ENCODE results near the gene IL25.

The IL25 gene

DNA sequence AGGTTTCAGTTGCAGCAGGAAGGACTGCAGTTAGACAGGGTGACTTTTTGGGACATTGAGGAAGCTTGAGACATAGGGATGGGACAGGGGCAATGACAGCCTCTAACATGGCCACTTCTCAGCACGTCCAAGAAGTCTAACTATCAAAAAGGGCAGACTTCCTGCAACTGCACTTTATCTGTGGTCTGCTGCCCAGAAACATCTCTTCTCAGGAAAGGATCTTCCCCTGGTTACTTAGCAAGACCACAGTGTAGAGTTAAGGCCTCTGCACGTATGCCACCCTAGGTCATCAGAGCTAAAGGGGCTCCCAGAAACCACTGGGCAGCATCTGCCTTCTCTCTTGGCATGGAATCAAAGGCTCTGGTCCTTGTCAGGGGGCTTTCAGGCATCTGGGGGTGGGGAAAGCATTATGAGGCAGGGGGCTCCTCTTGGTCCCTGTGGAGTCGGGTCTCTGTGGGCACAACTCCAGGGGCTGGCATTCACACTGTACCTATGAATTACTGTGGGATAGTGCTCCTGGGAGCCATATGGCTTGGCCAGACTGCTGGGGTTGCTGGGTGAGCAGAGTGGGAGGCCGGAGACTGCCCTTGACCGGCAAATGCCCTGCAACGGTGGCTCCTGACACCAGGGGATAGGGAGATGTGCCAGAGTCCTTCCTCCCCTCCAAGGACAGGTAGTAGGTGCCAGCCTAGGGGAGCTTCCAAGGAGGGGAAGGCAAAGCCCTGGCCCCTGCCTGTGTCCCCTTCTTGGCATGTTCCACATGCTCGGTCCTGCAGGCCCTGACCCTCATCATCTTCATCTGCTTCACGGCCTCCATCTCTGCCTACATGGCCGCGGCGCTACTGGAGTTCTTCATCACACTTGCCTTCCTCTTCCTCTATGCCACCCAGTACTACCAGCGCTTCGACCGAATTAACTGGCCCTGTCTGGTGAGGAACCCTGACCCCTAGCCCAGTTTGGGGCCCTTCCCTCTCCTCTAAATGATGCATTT, 5.3 kb downstream of the IL25 start:
- Histone ChIP-seq H4K91ac (ENCODE audit: low read length) (no peak overlapping the region), H3K9me3 (ENCODE audit: control insufficient read depth, low read length) (no peaks in the 10 kb centered on the region), H2AFZ (ENCODE audit: low read depth, low read length) (no peak overlapping the region), H2BK120ac (ENCODE audit: low read depth, low read length) (no peak overlapping the region), H4K8ac (ENCODE audit: low read length) (no peak overlapping the region), H2AK5ac (ENCODE audit: low read length, severe bottlenecking) (no peak overlapping the region), H3K4me3 (ENCODE audit: insufficient read depth in 1 of 2, low read depth in 1 of 2, low read length in 2 of 2) (no peak overlapping the region), H3K9ac (ENCODE audit: low read length) (no peak overlapping the region), H3K79me1 (replicated peaks; ENCODE audit: low read length, poor library complexity, severe bottlenecking) (no peaks in the 10 kb centered on the region), H3K4me1 (ENCODE audit: control insufficient read depth, insufficient read depth, low read depth, low read length) (no peaks in the 10 kb centered on the region), H3K18ac (ENCODE audit: low read depth in 1 of 2, low read length in 2 of 2) (no peak overlapping the region), H2BK12ac (ENCODE audit: low read length in 2 of 2) (no peak overlapping the region), H3K27me3 (ENCODE audit: control insufficient read depth in 1 of 2, insufficient read depth in 1 of 2, low read length in 2 of 2) (peaks cover 63 to 74% of the 10 kb centered on the region in 2 experiments), H3K36me3 (ENCODE audit: control insufficient read depth in 1 of 2, insufficient read depth in 2 of 2, low read depth in 1 of 2, low read length in 2 of 2) (no peaks in the 10 kb centered on the region), H3K14ac (ENCODE audit: low read length in 2 of 2) (no peak overlapping the region), H3K4me2 (ENCODE audit: low read length, poor library complexity, severe bottlenecking) (no peak overlapping the region), H3K23ac (ENCODE audit: low read length in 2 of 2) (no peak overlapping the region), H2BK15ac (ENCODE audit: low read depth, poor library complexity, severe bottlenecking) (no peak overlapping the region), H3K27ac (ENCODE audit: low read length, poor library complexity, severe bottlenecking) (no peak overlapping the region), H2BK5ac (ENCODE audit: low read depth, low read length, poor library complexity, severe bottlenecking) (no peak overlapping the region), H3K4ac (ENCODE audit: low read depth in 1 of 2, low read length in 2 of 2) (no peak overlapping the region)
- no peak for DNase-seq
- WGBS = 92% methylated on average over 14 of the region's 14 CpGs

DNA sequence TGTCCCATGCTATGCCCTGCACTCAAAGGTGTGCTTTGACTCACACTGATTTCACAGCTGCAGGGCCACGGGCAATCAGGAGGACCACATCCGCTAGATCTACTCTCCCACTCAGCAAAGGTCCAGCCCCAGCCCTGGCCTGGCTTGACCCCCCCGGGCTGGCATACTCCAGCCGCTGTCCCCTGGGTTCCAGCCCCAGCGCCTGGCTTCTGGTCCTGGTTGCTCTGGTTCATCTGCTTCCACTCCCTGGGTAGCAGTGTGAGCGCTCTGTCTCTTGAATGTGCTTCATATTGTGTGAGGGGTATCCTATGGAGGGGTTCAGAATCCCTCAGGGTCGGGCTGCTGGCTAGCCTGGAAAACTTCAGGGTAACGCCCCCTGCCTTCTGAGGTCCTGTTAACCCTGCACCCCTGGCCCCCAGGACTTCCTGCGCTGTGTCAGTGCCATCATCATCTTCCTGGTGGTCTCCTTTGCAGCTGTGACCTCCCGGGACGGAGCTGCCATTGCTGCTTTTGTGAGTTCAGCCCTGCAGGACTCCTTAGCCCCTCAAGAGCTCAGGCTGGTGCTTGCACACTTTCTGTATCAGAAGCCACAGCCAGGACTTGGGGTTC, 6.1 kb downstream of the IL25 start:
- H2BK12ac ChIP-seq (ENCODE audit: low read length in 2 of 2) = no peak overlapping the region
- 78% methylated on average over 11 of the region's 11 CpGs for WGBS
- no peaks in the 10 kb centered on the region for H3K36me3 ChIP-seq (ENCODE audit: control insufficient read depth in 1 of 2, insufficient read depth in 2 of 2, low read depth in 1 of 2, low read length in 2 of 2)
- no peak overlapping the region for H3K27ac ChIP-seq (ENCODE audit: low read length, poor library complexity, severe bottlenecking)
- H3K18ac ChIP-seq (ENCODE audit: low read depth in 1 of 2, low read length in 2 of 2) = no peak overlapping the region
- peak overlapping the region in 1 of 2 experiments; percentile 31 for H3K14ac ChIP-seq (ENCODE audit: low read length in 2 of 2)
- no peak overlapping the region for H2BK15ac ChIP-seq (ENCODE audit: low read depth, poor library complexity, severe bottlenecking)
- no peaks in the 10 kb centered on the region for H3K4me1 ChIP-seq (ENCODE audit: control insufficient read depth, insufficient read depth, low read depth, low read length)
- H3K4me3 ChIP-seq (ENCODE audit: insufficient read depth in 1 of 2, low read depth in 1 of 2, low read length in 2 of 2) = no peak overlapping the region
- H2AK5ac ChIP-seq (ENCODE audit: low read length, severe bottlenecking) = no peak overlapping the region
- H3K4me2 ChIP-seq (ENCODE audit: low read length, poor library complexity, severe bottlenecking) = no peak overlapping the region
- no peak overlapping the region for H2BK5ac ChIP-seq (ENCODE audit: low read depth, low read length, poor library complexity, severe bottlenecking)
- no peak overlapping the region for H3K23ac ChIP-seq (ENCODE audit: low read length in 2 of 2)
- H4K91ac ChIP-seq (ENCODE audit: low read length) = no peak overlapping the region
- H4K8ac ChIP-seq (ENCODE audit: low read length) = no peak overlapping the region
- DNase-seq = no peak
- H3K79me1 ChIP-seq (replicated peaks; ENCODE audit: low read length, poor library complexity, severe bottlenecking) = no peaks in the 10 kb centered on the region
- H3K4ac ChIP-seq (ENCODE audit: low read depth in 1 of 2, low read length in 2 of 2) = no peak overlapping the region
- H2AFZ ChIP-seq (ENCODE audit: low read depth, low read length) = no peak overlapping the region
- peaks cover 59 to 76% of the 10 kb centered on the region in 2 experiments for H3K27me3 ChIP-seq (ENCODE audit: control insufficient read depth in 1 of 2, insufficient read depth in 1 of 2, low read length in 2 of 2)
- H3K9me3 ChIP-seq (ENCODE audit: control insufficient read depth, low read length) = no peaks in the 10 kb centered on the region
- H2BK120ac ChIP-seq (ENCODE audit: low read depth, low read length) = no peak overlapping the region
- no peak overlapping the region for H3K9ac ChIP-seq (ENCODE audit: low read length)

DNA sequence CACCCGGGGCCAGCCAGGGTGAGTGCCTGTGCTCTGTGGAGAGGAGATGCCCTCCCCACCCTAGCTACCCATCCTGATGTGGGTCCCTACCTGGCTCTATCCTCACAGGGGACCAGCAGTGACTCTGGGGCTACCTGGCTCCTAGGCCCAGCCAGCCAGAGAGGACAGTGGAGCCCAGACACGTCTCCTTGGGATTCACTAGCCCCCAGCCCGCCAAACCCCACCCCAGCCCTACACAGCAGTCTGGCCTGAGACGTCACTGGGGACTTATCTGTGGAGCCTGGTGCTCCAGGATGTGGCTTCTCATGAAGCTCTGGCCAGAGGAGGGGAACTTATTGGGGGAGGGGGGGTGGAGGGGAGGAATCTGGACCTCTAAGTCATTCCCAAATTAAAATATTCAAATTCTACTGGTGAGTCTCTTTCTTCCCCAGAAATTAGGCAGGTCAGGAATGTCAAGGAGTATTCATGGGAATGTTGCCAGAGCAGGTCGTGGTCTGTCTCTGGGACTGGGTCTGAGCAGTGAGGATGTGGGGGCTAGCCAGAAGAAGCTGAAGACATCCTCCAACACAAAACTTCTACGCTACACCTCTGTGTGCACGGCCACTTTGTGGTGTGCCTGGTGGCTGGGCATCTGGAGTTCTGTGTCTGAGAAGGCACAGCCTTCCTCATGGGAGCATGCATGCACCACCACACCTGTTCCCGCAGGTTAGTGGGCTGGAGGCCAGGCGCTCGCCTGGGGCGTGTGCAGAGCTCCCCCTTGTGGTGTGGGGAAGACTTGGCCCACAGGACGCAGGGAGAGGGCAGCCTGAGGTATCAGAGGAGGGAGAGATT, 7.0 kb downstream of the IL25 start:
- Histone ChIP-seq H3K4me1 (ENCODE audit: control insufficient read depth, insufficient read depth, low read depth, low read length) (no peaks in the 10 kb centered on the region), H2BK15ac (ENCODE audit: low read depth, poor library complexity, severe bottlenecking) (no peak overlapping the region), H2BK120ac (ENCODE audit: low read depth, low read length) (no peak overlapping the region), H3K23ac (ENCODE audit: low read length in 2 of 2) (no peak overlapping the region), H3K9ac (ENCODE audit: low read length) (no peak overlapping the region), H3K4me3 (ENCODE audit: insufficient read depth in 1 of 2, low read depth in 1 of 2, low read length in 2 of 2) (no peak overlapping the region), H3K79me1 (replicated peaks; ENCODE audit: low read length, poor library complexity, severe bottlenecking) (no peaks in the 10 kb centered on the region), H3K18ac (ENCODE audit: low read depth in 1 of 2, low read length in 2 of 2) (no peak overlapping the region), H2BK5ac (ENCODE audit: low read depth, low read length, poor library complexity, severe bottlenecking) (no peak overlapping the region), H3K9me3 (ENCODE audit: control insufficient read depth, low read length) (no peaks in the 10 kb centered on the region), H4K91ac (ENCODE audit: low read length) (no peak overlapping the region), H3K4me2 (ENCODE audit: low read length, poor library complexity, severe bottlenecking) (no peak overlapping the region), H4K8ac (ENCODE audit: low read length) (no peak overlapping the region), H3K27ac (ENCODE audit: low read length, poor library complexity, severe bottlenecking) (no peak overlapping the region), H3K4ac (ENCODE audit: low read depth in 1 of 2, low read length in 2 of 2) (no peak overlapping the region), H2BK12ac (ENCODE audit: low read length in 2 of 2) (no peak overlapping the region), H2AK5ac (ENCODE audit: low read length, severe bottlenecking) (no peak overlapping the region), H3K27me3 (ENCODE audit: control insufficient read depth in 1 of 2, insufficient read depth in 1 of 2, low read length in 2 of 2) (peaks cover 57 to 75% of the 10 kb centered on the region in 2 experiments), H2AFZ (ENCODE audit: low read depth, low read length) (no peak overlapping the region), H3K36me3 (ENCODE audit: control insufficient read depth in 1 of 2, insufficient read depth in 2 of 2, low read depth in 1 of 2, low read length in 2 of 2) (no peaks in the 10 kb centered on the region), H3K14ac (ENCODE audit: low read length in 2 of 2) (no peak overlapping the region)
- DNase-seq = peak; percentile 41
- WGBS = 35% methylated on average over 10 of the region's 12 CpGs

All from mesenchymal stem cell (in vitro differentiated cells and primary cell).